WTC11 (cell line): Measurements from ENCODE around the gene GORASP1. TPM values are rescaled to one million over a fixed set of nuclear protein-coding genes. Genes with fewer than 3 reads are reported as not detected.

Experiments used
- ATAC-seq: fragments of 200-7000 bp; cut with Tn5 transposase; 2 replicates; pipeline ENCODE4 v1.10.0; 2021; ENCODE audit warnings: mild to moderate bottlenecking, moderate library complexity
- CTCF ChIA-PET: fragments of 300-600 bp; sonication (Branson Sonifier 250); formaldehyde crosslinking; loops from one replicate; lab custom pipeline; 2021; ENCODE audit warnings: antibody characterized with exemption; lab: Charles Lee
- POLR2A ChIA-PET: fragments of 350-600 bp; sonication (Branson Sonifier 250); formaldehyde crosslinking; loops from one replicate; lab custom pipeline; 2021; ENCODE audit warnings: antibody characterized with exemption; lab: Charles Lee
- DNase-seq: peaks from one replicate; pipeline ENCODE4 v3.0.0; 2021; ENCODE audit warnings: low spot score
- H3K27ac Mint-ChIP-seq: 2 replicates; pipeline ENCODE4 v1.8.0; 2021; ENCODE audit warnings: mixed read lengths
- H3K27me3 Mint-ChIP-seq: 2 replicates; pipeline ENCODE4 v1.8.0; 2021; ENCODE audit warnings: low read depth, mild to moderate bottlenecking, moderate library complexity, mixed read lengths
- H3K36me3 Mint-ChIP-seq: 2 replicates; pipeline ENCODE4 v1.8.0; 2021; ENCODE audit warnings: mixed read lengths
- H3K4me1 Mint-ChIP-seq: 2 replicates; pipeline ENCODE4 v1.8.0; 2022; ENCODE audit warnings: mixed read lengths
- H3K4me3 Mint-ChIP-seq: 2 replicates; pipeline ENCODE4 v1.8.0; 2021; ENCODE audit warnings: mild to moderate bottlenecking, moderate library complexity, mixed read lengths
- H3K9me3 Mint-ChIP-seq: 2 replicates; pipeline ENCODE4 v1.8.0; 2021; ENCODE audit warnings: mixed read lengths
- ARID4B ChIP-seq: sonication (generic); formaldehyde crosslinking; IDR thresholded peaks from 2 replicates; pipeline ENCODE4 v1.8.0; 2023; ENCODE audit warnings: missing genetic modification reagents, mild to moderate bottlenecking, borderline replicate concordance
- CDX4 ChIP-seq: fragments of 250-450 bp; sonication (Bioruptor Pico); IDR thresholded peaks from 2 replicates; pipeline ENCODE4 v1.9.0; 2021; ENCODE audit warnings: moderate library complexity, mild to moderate bottlenecking, inconsistent platforms, borderline replicate concordance
- CREB1 ChIP-seq: sonication (generic); formaldehyde crosslinking; IDR thresholded peaks from 2 replicates; pipeline ENCODE4 v1.8.0; 2023; ENCODE audit warnings: mild to moderate bottlenecking, missing genetic modification reagents
- ESRRA ChIP-seq: sonication (generic); formaldehyde crosslinking; IDR thresholded peaks from 2 replicates; pipeline ENCODE4 v1.8.1; 2022; ENCODE audit warnings: mild to moderate bottlenecking, missing genetic modification reagents, borderline replicate concordance
- FOXJ3 ChIP-seq: sonication (generic); formaldehyde crosslinking; IDR thresholded peaks from 2 replicates; pipeline ENCODE4 v1.9.0; 2021; ENCODE audit warnings: missing genetic modification reagents, mild to moderate bottlenecking, borderline replicate concordance
- GRHL2 ChIP-seq: fragments of 250-450 bp; sonication (Bioruptor Pico); IDR thresholded peaks from 2 replicates; pipeline ENCODE4 v1.8.0; 2022; ENCODE audit warnings: mild to moderate bottlenecking, moderate library complexity; ENCODE audit not compliant: insufficient replicate concordance, severe bottlenecking
- JUN ChIP-seq: sonication (generic); formaldehyde crosslinking; IDR thresholded peaks from 2 replicates; pipeline ENCODE4 v1.8.0; 2023; ENCODE audit warnings: mild to moderate bottlenecking, missing genetic modification reagents
- KAT7 ChIP-seq: sonication (generic); formaldehyde crosslinking; IDR thresholded peaks from 2 replicates; pipeline ENCODE4 v1.8.1; 2023; ENCODE audit warnings: missing genetic modification reagents, mild to moderate bottlenecking, borderline replicate concordance
- MYBL2 ChIP-seq: sonication (generic); formaldehyde crosslinking; IDR thresholded peaks from 2 replicates; pipeline ENCODE4 v1.8.1; 2023; ENCODE audit warnings: mild to moderate bottlenecking, moderate library complexity, missing genetic modification reagents
- NFYB ChIP-seq: sonication (generic); formaldehyde crosslinking; conservative IDR thresholded peaks from 2 replicates; pipeline ENCODE4 v1.8.0; 2022; ENCODE audit warnings: low read depth, missing genetic modification reagents
- NR3C1 ChIP-seq: sonication (generic); formaldehyde crosslinking; conservative IDR thresholded peaks from 2 replicates; pipeline ENCODE4 v1.8.1; 2023; ENCODE audit warnings: low read depth, mild to moderate bottlenecking, missing genetic modification reagents
- RORB ChIP-seq: fragments of 250-450 bp; sonication (Bioruptor Pico); IDR thresholded peaks from 2 replicates; pipeline ENCODE4 v1.9.0; 2021; ENCODE audit warnings: mild to moderate bottlenecking
- ZNF671 ChIP-seq: fragments of 250-450 bp; sonication (Bioruptor Pico); IDR thresholded peaks from 2 replicates; pipeline ENCODE4 v1.8.0; 2021; ENCODE audit warnings: mild to moderate bottlenecking
- total RNA-seq: library from RNA; stranded (reverse); gene quantifications from 3 replicates; pipeline ENCODE4 v1.2.3, GENCODE V29; 2021
- TF ChIP-seq, protein P1 (sequence below): fragments of 250-450 bp; sonication (Bioruptor Pico); IDR thresholded peaks from 2 replicates; pipeline ENCODE4 v1.9.0; 2021; ENCODE audit warnings: mild to moderate bottlenecking, borderline replicate concordance
- TF ChIP-seq, protein P2 (sequence below): sonication (generic); formaldehyde crosslinking; IDR thresholded peaks from 2 replicates; pipeline ENCODE4 v1.8.1; 2022; ENCODE audit warnings: low read depth, missing genetic modification reagents, borderline replicate concordance
- TF ChIP-seq, protein P3 (sequence below): sonication (generic); formaldehyde crosslinking; IDR thresholded peaks from 2 replicates; pipeline ENCODE4 v1.8.0; 2022; ENCODE audit warnings: missing genetic modification reagents
- TF ChIP-seq, protein P4 (sequence below): sonication (generic); formaldehyde crosslinking; IDR thresholded peaks from 2 replicates; pipeline ENCODE4 v1.8.0; 2022; ENCODE audit warnings: mild to moderate bottlenecking, missing genetic modification reagents

Gene GORASP1
- total RNA-seq, 1 experiment from 2014 or later, result 47.4 TPM

- TF ChIP-seq, protein P1, sequence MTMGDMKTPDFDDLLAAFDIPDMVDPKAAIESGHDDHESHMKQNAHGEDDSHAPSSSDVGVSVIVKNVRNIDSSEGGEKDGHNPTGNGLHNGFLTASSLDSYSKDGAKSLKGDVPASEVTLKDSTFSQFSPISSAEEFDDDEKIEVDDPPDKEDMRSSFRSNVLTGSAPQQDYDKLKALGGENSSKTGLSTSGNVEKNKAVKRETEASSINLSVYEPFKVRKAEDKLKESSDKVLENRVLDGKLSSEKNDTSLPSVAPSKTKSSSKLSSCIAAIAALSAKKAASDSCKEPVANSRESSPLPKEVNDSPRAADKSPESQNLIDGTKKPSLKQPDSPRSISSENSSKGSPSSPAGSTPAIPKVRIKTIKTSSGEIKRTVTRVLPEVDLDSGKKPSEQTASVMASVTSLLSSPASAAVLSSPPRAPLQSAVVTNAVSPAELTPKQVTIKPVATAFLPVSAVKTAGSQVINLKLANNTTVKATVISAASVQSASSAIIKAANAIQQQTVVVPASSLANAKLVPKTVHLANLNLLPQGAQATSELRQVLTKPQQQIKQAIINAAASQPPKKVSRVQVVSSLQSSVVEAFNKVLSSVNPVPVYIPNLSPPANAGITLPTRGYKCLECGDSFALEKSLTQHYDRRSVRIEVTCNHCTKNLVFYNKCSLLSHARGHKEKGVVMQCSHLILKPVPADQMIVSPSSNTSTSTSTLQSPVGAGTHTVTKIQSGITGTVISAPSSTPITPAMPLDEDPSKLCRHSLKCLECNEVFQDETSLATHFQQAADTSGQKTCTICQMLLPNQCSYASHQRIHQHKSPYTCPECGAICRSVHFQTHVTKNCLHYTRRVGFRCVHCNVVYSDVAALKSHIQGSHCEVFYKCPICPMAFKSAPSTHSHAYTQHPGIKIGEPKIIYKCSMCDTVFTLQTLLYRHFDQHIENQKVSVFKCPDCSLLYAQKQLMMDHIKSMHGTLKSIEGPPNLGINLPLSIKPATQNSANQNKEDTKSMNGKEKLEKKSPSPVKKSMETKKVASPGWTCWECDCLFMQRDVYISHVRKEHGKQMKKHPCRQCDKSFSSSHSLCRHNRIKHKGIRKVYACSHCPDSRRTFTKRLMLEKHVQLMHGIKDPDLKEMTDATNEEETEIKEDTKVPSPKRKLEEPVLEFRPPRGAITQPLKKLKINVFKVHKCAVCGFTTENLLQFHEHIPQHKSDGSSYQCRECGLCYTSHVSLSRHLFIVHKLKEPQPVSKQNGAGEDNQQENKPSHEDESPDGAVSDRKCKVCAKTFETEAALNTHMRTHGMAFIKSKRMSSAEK (CRISPR knock-in tag), result no peak
- TF ChIP-seq NFYB (CRISPR knock-in tag), result no peak
Measured at GRCh38 chr3:39154280-39155021, 47.0 kb upstream of the GORASP1 start (continued).

- CTCF ChIA-PET, result interaction anchor here (0.7 to 2.0 kb wide), 3 partner anchors 28 to 134 kb away, joined by 3 to 9 read pairs (median 3); no protein-coding TSS in a partner anchor
- H3K9me3 Mint-ChIP-seq, result no peaks in the 10 kb centered on the region
- H3K27ac Mint-ChIP-seq, result peak overlapping the region; percentile 98
- TF ChIP-seq MYBL2 (CRISPR knock-in tag) (no peak), KAT7 (CRISPR knock-in tag) (no peak), ZNF671 (CRISPR knock-in tag) (no peak), RORB (no peak), CDX4 (CRISPR knock-in tag) (no peak), GRHL2 (no peak), JUN (CRISPR knock-in tag) (no peak), NR3C1 (CRISPR knock-in tag) (no peak), ESRRA (CRISPR knock-in tag) (no peak), ARID4B (no peak), FOXJ3 (CRISPR knock-in tag) (no peak), CREB1 (CRISPR knock-in tag) (no peak)
- TF ChIP-seq, protein P2, sequence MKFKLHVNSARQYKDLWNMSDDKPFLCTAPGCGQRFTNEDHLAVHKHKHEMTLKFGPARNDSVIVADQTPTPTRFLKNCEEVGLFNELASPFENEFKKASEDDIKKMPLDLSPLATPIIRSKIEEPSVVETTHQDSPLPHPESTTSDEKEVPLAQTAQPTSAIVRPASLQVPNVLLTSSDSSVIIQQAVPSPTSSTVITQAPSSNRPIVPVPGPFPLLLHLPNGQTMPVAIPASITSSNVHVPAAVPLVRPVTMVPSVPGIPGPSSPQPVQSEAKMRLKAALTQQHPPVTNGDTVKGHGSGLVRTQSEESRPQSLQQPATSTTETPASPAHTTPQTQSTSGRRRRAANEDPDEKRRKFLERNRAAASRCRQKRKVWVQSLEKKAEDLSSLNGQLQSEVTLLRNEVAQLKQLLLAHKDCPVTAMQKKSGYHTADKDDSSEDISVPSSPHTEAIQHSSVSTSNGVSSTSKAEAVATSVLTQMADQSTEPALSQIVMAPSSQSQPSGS (CRISPR knock-in tag), result no peak
- TF ChIP-seq, protein P3, sequence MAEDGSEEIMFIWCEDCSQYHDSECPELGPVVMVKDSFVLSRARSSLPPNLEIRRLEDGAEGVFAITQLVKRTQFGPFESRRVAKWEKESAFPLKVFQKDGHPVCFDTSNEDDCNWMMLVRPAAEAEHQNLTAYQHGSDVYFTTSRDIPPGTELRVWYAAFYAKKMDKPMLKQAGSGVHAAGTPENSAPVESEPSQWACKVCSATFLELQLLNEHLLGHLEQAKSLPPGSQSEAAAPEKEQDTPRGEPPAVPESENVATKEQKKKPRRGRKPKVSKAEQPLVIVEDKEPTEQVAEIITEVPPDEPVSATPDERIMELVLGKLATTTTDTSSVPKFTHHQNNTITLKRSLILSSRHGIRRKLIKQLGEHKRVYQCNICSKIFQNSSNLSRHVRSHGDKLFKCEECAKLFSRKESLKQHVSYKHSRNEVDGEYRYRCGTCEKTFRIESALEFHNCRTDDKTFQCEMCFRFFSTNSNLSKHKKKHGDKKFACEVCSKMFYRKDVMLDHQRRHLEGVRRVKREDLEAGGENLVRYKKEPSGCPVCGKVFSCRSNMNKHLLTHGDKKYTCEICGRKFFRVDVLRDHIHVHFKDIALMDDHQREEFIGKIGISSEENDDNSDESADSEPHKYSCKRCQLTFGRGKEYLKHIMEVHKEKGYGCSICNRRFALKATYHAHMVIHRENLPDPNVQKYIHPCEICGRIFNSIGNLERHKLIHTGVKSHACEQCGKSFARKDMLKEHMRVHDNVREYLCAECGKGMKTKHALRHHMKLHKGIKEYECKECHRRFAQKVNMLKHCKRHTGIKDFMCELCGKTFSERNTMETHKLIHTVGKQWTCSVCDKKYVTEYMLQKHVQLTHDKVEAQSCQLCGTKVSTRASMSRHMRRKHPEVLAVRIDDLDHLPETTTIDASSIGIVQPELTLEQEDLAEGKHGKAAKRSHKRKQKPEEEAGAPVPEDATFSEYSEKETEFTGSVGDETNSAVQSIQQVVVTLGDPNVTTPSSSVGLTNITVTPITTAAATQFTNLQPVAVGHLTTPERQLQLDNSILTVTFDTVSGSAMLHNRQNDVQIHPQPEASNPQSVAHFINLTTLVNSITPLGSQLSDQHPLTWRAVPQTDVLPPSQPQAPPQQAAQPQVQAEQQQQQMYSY (CRISPR knock-in tag), result no peak
- TF ChIP-seq, protein P4, sequence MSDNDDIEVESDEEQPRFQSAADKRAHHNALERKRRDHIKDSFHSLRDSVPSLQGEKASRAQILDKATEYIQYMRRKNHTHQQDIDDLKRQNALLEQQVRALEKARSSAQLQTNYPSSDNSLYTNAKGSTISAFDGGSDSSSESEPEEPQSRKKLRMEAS (CRISPR knock-in tag), result no peak
- H3K27me3 Mint-ChIP-seq, result no peaks in the 10 kb centered on the region
- DNase-seq (no peak), ATAC-seq (no peak)
- peak overlapping the region; percentile 84 for H3K4me3 Mint-ChIP-seq
- POLR2A ChIA-PET, result interaction anchor here (1.2 to 1.5 kb wide), 2 partner anchors 24 to 134 kb away, joined by 5 to 8 read pairs; no protein-coding TSS in a partner anchor
- peaks cover 65% of the 10 kb centered on the region for H3K4me1 Mint-ChIP-seq
- H3K36me3 Mint-ChIP-seq, result no peaks in the 10 kb centered on the region
Measured at GRCh38 chr3:39153977-39154279, 46.5 kb upstream of the GORASP1 start.
